Transverse colon (tissue), 3 donors: ENCODE results near the gene FSTL1.

Experiments
- CTCF ChIP-seq, 5 experiments: fragments of 200-600 bp in 3 of 5; fragments of 450-650 bp in 2 of 5; sonication (generic) in 3 of 5; IDR thresholded peaks; 1 replicate in 2 of 5; 2 replicates in 3 of 5; pipeline ENCODE4 v1.5.1; 2016 to 2017; ENCODE audit warnings: antibody characterized with exemption in 5 of 5, inconsistent platforms in 3 of 5, mild to moderate bottlenecking in 2 of 5, moderate library complexity in 1 of 5
- EP300 ChIP-seq: sonication (generic); formaldehyde crosslinking; IDR thresholded peaks from one replicate; pipeline ENCODE4 v1.6.1; 2017; ENCODE audit warnings: antibody characterized with exemption, low read depth

- TF ChIP-seq CTCF (IDR thresholded peaks at IDR 0.05) (no peak), EP300 (no peak)
Measured at GRCh38 chr3:120435621-120436020, 15.2 kb downstream of the FSTL1 start.
